Thyroid gland (tissue), 4 donors: ENCODE results near the gene SEC31A.

Experiments used
- POLR2A ChIP-seq, 2 donors: fragments of 450-650 bp; IDR thresholded peaks; one replicate each; pipeline ENCODE4 v1.6.1; 2017; ENCODE audit warnings: antibody characterized with exemption in 2 of 2, mild to moderate bottlenecking in 2 of 2, moderate library complexity in 1 of 2
- TF ChIP-seq, protein P1 (sequence below), 6 experiments: fragments of 200-600 bp in 3 of 6; fragments of 450-650 bp in 3 of 6; sonication (generic) in 3 of 6; IDR thresholded peaks; one replicate each; pipeline ENCODE4 v1.5.1; 2016 to 2019; ENCODE audit warnings: antibody characterized with exemption in 6 of 6, mild to moderate bottlenecking in 2 of 6, inconsistent platforms in 1 of 6, moderate library complexity in 1 of 6

DNA sequence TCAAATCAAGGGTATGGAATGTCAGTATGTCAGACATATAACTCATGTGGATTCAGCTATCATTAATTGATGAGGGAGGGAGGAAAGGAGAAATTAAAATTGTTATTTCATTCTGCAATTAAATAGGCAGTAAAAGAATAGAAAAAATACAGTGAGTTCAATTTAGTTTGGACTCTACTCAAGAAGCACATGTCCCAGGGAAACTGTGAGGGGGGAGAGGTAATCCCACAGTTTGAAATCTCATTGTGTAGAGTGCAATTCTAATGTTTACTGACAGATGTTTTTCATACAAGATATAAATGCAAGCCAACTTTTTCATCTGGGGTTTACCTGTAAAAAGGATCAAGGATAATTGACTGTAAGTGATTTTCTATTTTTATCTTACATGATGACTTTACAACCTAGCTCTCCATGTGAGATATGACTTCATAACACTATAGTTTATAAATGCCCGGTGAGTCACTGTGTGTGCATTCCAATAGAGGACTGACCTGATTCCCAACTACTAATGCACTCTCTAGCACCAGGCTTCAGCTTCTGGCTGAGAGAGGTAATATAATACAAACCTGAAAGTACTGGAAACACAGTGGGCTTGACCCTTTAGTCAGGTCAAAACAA, 57.1 kb downstream of the SEC31A start:
- TF ChIP-seq, protein P1, sequence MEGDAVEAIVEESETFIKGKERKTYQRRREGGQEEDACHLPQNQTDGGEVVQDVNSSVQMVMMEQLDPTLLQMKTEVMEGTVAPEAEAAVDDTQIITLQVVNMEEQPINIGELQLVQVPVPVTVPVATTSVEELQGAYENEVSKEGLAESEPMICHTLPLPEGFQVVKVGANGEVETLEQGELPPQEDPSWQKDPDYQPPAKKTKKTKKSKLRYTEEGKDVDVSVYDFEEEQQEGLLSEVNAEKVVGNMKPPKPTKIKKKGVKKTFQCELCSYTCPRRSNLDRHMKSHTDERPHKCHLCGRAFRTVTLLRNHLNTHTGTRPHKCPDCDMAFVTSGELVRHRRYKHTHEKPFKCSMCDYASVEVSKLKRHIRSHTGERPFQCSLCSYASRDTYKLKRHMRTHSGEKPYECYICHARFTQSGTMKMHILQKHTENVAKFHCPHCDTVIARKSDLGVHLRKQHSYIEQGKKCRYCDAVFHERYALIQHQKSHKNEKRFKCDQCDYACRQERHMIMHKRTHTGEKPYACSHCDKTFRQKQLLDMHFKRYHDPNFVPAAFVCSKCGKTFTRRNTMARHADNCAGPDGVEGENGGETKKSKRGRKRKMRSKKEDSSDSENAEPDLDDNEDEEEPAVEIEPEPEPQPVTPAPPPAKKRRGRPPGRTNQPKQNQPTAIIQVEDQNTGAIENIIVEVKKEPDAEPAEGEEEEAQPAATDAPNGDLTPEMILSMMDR (IDR thresholded peaks at IDR 0.05) = no peak
- TF ChIP-seq POLR2A (IDR thresholded peaks at IDR 0.05) = no peak
